CD4-positive, alpha-beta T cell treated with Interleukin-15 for 4 hours (primary cell): ENCODE measurements around the gene DCDC2.
"Not testable (repeated sequence)": the region's sequence is repeated elsewhere in the genome, so short reads cannot be mapped to it uniquely, and the experiment has no call there.

Experiments used
- DNase-seq: peaks from one replicate; pipeline ENCODE4 v3.0.0-alpha.2; 2020; ENCODE audit warnings: low spot score

Gene DCDC2

DNA sequence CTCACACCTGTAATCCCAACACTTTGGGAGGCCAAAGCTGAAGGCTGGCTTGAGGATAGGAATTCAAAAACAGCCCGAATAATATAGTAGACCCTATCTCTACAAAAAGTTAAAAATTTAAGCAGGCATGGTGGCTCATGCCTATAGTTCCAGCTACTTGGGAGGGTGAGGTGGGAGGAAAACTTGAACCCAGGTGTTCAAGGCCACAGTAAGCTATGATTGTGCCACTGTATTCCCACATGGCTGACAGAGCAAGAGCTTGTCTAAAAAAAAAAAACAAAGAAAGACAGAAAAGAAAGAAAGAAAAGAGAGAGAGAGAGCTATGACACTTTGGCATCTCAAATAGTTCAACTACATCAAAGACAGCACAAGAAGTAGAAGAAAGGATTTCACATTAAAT is 33.2 kb downstream of the DCDC2 start:
- no peak for DNase-seq

DNA sequence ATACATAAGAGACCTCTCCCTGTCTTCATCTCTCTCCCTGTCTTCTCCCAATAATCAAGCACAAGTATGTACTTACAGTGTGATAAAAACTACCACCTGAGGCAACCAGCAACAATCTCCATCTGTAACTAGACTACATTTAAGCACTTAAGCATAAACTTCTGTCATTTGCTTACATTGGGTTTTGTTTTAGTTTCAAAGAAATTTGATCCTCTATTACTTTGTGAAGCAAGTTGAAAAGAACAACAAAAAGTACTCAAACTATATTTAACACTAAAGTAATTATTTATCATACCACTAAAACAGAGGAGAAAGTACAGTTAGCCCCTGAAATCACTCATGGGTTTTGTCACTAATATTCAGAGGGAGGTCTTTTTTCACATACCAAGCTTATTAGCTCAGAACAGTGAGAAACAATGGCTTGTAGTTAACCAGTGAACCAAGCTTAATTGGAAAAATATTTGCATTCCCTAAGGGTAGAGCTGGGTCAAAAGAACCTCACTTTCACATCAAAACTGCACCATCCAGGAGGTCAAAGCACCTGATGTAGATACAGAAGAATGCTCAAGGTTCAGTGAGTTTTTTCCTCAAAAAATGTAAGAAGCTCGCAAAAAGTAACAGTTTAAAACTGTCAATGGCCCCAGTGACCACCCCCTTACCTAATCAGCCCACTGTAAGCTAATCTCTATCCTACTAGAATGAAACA is 34.1 kb downstream of the DCDC2 start:
- DNase-seq, result no peak

DNA sequence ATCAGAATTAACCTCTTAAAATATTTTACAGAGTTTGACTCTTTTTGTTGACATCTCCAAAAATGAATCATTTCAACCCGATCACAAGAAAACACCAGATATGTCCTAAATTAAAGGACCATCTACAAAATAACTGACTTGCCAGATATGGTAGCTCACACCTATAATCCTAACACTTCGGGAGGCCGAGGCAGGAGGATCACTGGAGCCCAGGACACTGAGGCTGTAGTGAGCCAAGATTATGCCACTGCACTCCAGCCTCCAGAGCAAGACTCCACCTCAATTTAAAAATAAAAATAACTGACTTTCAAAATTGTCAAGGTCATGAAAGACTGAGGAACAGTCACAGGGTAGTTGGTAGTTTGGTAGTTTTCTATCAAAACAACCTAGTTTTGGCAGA is 34.9 kb downstream of the DCDC2 start:
- DNase-seq, result no peak

DNA sequence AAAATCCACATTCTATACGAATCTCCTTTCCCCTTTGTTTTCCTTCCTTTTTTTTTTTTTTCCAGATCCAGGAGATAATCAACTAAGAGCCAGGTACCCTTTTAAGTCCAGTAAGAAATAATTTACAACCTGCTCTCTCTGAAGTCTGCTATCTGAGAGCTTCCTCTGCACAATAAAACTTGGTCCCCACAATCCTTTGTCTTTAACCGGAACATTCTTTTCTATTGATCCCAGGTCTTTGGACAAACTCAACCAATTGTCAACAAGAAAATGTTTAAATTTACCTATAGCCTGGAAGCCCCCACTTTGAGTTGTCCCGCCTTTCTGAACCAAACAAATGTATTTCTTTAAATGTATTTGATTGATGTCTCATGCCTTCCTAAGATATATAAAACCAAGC is 35.4 kb downstream of the DCDC2 start:
- not testable (repeated sequence) for DNase-seq

DNA sequence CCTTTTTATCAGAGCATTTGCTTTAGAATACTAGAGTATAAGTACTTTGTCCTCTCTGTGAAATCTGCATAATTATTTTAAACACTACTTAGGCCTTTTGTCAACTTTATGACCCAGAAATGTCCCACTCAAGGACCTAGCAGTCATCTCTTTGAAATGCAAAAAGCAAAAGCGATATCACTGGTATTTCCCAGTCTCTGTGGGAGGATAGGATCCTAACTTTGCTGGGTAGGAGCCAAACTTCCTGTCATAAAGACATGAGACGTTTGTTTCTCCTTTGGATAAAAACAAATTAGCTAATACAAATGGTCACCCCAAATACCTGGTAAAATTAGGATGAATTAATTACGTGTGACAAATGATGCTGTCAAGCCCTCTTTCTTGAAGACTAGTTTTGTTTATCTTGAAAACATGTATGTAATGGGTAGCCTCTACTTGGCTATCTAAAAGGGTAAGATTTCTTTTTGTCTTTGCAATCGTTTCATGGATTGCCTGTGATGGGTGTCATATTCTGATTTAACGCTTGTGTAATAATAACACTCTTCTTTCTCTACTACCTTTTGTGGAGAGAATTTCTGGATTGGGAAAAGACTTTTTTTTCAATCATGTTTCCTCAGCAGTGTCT is 36.2 kb downstream of the DCDC2 start:
- no peak for DNase-seq

DNA sequence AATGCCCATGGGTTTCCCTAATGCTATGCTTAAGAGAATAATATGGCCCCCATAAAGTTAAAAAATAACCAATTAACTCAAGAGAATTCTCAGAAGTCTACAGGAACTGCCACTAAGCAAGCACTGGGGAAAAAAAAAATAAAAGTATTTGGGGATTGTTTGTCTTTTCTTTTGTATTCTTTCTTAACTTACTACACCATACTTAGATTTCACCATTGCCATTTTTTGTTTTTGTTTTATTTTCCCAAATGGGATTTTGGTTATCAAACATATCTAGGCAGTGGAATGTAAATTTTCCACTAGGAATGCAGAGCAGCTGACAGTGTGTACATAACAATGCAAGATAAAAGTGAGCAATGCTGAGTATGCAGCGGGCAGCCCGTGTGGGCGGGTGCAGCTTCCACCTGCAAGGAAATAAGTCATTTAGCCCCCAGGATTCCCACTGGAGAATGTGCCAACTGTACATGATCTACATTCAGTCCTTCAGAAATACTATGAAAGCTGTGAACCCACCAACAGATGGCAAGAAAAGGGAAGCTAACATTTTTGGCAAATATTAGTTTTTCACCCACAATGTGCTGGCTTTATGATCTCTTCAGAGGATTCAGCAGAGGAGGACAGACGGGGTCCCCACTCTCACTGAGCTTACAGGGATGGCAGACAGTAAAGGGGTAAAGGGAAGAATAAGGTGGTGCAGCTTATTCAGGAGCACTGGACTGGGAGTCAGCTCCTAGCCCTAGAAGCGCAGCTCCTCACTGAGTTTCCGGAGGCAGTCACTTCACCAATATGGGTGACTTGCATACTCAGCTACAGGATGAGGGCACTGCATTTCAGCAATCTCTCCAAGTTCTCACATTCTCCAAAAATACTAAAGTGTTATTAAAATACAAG is 44.4 kb downstream of the DCDC2 start:
- DNase-seq, result no peak

DNA sequence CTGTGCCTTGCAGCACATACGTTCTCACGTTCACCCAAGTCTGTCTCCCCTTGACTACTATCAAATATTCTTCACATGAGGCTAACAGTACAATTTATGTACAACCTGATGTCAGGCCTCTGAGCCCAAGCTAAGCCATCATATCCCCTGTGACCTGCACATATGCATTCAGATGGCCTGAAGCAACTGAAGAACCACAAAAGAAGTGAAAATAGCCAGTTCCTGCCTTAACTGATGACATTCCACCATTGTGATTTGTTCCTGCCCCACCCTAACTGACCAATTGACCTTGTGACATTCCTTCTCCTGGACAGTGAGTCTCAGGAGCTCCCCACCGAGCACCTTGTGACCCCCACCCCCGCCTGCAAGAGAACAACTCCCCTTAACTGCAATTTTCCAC is 46.1 kb downstream of the DCDC2 start:
- DNase-seq, result not testable (repeated sequence)

DNA sequence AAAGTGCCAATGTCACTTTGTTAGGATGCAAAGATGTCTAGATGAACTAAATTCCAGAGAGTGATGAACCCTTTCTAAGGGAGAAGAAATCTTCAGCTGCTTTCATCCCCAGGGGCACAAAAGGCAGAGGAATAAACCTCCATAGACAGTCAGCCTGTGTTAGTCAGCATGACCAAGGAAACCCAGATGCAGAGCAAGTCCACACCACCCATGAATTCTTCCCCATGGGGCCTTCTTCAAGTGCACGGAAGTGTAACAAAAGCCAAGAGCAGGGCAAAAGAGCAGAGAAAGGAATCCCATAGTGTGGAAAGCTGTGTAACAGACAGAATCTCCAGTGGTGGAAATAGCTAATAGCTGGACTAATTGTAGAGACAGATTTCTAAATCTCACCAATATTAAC is 50.0 kb downstream of the DCDC2 start:
- no peak for DNase-seq

DNA sequence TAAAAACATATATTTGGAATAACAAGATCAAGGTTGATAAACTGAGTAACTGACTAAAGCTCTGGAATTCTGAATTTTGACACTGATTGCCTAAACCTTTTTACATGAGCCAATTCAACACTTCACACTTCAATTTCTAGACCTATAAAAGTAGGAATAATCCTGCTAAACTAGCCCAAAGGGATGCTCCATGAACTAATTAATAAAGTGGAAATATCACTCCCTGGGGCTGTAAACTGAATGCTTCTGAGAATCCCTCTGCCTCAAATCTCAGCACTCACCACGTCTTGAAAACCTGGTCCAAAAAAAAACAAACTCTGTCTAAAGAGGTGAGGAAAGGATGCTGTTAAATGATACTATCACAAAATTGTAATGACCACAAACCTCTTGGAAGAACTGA is 50.9 kb downstream of the DCDC2 start:
- no peak for DNase-seq

DNA sequence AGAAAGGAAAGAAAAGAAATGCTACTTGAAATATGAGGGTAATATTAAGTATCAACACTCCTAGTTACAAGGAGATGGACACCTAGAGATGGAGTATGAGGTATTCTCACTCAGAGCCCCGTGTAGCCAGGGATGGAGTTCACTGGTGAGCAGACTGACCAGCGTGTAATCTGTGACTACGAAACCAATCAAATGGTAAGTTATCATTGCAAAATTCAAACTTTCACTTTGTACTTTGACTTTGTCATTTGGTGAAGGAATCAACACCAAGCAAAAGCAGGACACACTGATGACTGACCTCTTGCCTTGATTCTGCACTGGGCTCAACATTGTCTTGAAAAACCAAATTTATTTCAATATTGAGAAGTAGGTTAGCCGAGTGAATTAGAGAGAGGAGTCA is 51.8 kb downstream of the DCDC2 start:
- DNase-seq, result no peak

DNA sequence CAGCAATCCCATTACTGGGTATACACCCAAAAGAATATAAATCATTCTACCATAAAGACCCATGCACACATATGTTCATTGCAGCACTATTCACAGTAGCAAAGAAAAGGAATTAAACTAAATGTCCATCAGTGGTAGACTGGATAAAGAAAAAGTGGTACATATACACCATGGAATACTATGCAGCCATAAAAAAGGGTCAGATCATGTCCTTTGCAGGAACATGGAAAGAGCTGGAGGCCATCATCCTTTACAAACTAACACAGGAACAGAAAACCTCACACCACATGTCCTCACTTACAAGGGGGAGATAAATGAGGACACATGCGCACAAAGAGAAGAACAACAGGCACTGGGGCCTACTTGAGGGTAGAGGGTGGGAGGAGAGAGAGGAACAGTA is 60.9 kb downstream of the DCDC2 start:
- DNase-seq, result no peak

DNA sequence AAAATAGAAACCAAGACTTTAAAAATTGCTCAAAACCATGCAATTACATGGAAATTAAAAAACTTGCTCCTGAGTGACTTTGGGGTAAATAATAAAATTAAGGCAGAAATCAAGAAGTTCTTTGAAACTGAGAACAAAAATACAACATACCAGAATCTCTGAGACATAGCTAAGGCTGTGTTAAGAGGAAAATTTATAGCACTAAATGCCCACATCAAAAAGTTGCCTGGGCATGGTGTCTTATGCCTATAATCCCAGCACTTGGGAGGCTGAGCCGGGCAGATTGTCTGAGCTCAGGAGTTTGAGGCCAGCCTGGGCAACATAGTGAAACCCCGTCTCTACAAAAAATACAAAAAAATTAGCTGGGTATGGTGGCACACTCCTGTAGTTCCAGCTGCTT is 64.0 kb downstream of the DCDC2 start:
- not testable (repeated sequence) for DNase-seq

DNA sequence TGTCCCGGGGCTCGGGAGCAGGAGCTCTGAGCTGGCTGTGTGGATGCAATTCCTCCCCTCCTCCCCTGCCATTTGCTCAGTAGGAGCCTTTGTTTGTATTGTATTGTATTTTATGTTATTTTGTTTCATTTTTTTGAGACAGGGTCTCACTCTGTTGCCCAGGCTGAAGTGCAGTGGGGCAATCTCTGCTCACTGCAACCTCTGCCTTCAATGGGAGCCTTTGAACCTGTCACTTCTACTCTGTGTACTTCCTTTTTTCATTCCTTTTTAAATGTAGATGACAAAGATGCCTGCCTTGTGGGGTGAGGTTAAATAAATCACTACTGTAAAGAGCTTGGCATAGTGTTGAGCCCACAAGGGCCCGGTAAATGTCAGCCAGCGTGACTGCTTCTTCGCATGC is 70.6 kb downstream of the DCDC2 start:
- DNase-seq, result no peak

DNA sequence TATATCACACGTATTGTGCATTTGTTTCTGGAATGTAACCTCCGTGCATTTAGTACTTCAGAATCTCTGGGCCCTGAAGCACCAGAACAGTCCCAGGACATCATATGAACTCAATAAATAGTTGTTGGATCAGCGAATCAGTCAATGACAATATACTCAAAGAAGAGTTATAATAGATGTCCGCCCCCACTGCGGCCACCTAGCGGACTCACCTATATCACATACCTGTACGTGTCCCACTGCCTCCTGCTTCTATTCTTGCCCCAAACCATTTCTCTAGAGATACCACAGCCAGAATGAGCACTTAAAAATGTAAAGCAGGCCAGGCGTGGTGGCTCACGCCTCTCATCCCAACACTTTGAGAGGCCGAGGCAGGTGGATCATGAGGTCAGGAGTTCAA is 73.9 kb downstream of the DCDC2 start:
- DNase-seq, result no peak

DNA sequence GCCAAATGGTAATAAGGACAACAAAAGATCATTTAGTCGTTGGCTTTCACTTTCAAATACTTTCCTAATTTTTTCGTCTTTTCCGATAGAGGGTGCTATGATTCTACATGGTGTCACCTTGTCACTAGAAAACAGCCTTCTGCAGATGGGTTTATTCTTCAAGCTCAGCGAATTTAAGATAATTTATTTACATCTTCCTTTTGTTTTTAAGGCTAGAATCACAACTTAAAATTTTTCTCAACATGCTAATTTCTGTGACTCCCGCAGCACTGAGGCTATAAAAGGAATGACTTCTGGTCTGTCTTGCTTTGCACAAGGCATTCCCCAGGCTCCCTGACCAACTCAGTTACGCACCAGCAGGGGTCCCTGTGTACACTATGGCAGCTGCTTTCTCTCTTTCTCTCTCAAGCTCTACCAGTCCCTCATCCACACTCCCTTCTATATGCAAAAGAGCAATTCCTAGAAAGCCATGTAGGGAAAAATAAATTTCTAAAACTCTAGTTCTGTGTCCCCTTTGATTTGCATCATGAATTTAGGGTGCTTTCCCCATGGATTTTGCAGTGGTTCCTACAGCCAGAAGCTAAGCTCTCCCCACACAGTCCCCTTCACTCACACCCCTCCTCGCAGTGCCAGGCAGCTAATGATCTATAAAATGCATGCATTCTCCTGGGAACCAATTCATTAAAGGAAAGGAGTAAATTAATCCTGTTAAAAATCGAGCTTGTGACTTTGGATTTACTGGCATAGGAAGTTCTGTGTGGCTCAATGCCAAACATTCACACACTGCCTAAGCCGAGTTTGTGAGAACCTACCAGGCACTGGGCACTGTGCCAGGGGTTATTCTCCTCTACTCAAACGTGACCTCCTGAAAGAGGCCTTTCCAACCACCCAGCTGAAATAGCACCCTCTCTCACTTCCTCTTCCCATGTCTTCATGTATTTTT is 74.5 kb downstream of the DCDC2 start:
- DNase-seq, result peak; percentile 6

DNA sequence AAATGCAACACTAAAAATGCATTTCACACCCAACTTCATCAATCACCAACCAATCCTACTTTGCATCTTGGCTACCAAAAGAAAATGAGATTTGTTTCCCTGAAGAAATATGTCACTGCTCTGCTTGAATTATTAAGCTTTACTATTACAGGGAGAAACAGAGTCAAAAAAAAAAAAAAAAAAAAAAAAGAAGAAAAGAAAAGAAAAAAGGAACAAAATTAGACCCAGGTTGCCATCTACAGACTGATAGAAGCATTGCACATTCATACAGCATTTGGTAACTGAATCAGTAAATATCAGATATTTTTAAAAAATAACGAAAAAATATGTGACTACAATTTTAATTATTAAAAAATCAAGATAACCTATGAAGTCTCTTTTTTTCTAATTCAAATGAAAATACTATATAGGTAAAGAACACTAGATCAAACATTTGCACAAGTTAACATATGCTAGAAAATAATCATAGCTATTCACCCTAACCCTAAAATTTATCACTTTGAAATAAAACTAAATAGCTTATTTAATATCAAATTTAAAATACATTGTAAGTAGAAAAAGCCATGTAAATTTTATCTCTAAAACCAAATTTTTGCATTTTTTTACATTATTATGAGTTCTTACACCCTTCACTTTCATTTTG is 83.3 kb downstream of the DCDC2 start:
- DNase-seq, result no peak

DNA sequence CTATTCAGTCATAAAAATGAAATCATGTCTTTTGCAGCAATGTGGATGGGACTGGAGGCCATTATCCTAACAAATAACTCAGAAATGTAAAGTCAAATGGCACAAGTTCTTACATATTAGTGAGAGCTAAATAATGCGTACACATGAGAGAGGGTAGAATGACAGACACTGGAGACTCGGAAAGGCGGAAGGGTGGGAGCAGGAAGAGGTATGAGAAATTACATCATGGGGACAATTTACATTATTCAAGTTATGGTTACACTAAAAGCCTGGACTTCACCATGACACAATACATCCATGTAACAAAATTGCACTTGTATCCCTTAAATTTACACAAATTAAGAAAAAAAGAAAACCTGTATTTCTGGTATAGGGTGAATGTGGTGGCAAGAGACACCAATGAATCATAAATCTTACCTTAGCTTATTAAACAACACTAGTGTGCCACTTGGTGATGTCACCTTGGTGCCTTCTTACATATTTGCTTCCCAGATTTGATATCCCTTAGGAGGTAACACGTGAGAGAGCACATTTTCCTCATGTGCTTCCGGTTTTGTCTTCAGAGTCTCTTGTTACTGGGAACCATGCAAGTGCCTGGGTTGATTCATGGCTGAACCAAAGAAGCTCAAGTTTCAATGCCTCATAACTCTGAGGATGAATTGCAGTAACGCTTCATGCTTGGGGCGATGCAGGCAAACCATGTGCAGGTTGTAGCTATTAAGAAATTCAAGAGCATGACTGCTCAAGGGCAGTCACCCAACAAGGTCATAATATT is 84.6 kb downstream of the DCDC2 start:
- no peak for DNase-seq

DNA sequence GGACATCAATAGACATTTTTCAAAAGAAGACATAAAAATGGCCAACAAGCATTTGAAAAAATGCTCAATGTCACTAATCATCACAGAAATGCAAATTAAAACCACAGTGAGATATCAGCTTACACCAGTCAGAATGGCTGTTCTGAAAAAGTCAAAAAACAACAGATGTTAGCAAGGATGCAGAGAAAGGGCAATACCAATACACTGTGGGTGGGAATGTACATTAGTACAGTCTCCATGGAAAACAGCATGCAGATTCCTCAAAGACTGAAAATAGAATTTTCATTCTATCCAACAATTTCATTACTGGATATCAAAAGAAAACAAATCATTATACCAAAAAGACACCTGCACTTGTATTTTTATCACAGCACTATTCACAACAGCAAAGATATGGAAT is 85.3 kb downstream of the DCDC2 start:
- no peak for DNase-seq

DNA sequence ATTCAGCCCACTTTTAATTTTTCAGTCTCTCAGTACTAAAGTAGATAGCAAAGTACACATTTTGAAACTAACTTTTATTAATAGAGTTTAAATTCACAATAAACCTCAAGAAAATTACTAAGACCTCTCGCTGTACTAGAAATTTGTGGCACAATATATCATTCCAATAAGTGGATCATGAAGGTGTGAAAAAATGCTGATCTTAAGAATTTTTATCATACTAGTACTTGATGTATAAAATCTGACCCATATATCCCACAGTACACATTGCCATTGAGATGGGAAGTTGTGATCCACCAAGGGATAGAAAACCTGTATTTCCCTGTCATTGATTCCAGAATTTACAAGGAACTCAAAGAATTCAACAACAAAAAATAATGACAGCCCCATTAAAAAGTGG is 85.7 kb downstream of the DCDC2 start:
- no peak for DNase-seq

DNA sequence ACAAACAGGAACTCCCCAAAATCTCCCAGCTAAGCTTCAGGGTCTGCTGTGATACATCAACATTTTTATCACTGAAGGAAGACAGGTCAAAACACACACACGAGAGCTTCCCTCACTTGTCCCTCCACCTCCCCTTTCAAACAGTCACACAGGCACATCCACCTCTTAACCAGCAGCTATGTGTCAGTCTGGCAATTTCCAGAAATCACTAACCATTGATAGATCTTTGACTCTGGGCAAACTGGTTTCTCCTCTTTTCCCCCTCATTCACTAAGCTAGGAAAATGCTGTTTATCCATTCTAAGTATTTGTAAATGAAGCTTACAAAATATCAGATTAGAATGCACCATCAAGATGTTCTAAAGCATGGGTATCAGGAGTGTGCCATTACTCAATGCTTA is 87.8 kb downstream of the DCDC2 start:
- no peak for DNase-seq

DNA sequence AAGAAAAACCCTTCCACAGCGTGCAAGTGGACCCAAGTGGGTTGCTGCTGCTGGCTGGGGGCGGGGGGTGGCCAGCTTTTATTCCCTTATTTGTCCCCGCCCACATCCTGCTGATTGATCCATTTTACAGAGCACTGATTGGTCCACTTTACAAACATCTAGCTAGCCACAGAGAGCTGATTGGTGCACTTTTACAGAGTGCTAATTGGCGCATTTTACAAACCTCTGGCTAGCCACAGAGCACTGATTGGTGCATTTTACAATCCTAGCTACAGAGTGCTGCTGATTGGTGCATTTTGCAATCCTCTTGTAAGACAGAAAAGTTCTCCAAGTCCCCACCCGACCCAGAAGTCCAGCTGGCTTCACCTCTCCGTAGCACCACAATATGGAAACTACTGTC is 99.6 kb downstream of the DCDC2 start:
- not testable (repeated sequence) for DNase-seq
